Sigmoid colon (tissue), 7 donors: ENCODE results near the gene NDUFB2. TPM values are rescaled to one million over a fixed set of nuclear protein-coding genes. Genes with fewer than 3 reads are reported as not detected.
A peak's percentile ranks its signal among the peaks of the same experiment; 100 is the strongest.

Experiments used
- DNase-seq: peaks from one replicate; pipeline ENCODE4 v3.0.0-alpha.2; 2019
- H3K27ac ChIP-seq, 4 donors: fragments of 200-600 bp; sonication (generic); one replicate each; pipeline ENCODE4 v1.5.1; 2016 to 2019; ENCODE audit warnings: mild to moderate bottlenecking in 1 of 4
- H3K27me3 ChIP-seq, 3 donors: fragments of 200-600 bp; sonication (generic); one replicate each; pipeline ENCODE4 v1.5.1; 2019; ENCODE audit warnings: mild to moderate bottlenecking in 1 of 3
- H3K36me3 ChIP-seq, 4 donors: fragments of 200-600 bp; sonication (generic); one replicate each; pipeline ENCODE4 v1.5.1; 2016 to 2019
- H3K4me1 ChIP-seq, 4 donors: fragments of 200-600 bp; sonication (generic); one replicate each; pipeline ENCODE4 v1.5.1; 2017 to 2019
- H3K4me3 ChIP-seq, 4 donors: fragments of 200-600 bp; sonication (generic); one replicate each; pipeline ENCODE4 v1.5.1; 2017 to 2019; ENCODE audit warnings: mild to moderate bottlenecking in 2 of 4, moderate library complexity in 1 of 4
- H3K9me3 ChIP-seq, 4 donors: fragments of 200-600 bp in 3 of 4; sonication (generic) in 3 of 4; one replicate each; pipeline versions ENCODE4 v1.5.1 to v1.6.1; 2013 to 2019
- CTCF ChIP-seq, 4 experiments: fragments of 450-650 bp in 3 of 4; fragments of 200-600 bp in 1 of 4; IDR thresholded peaks; one replicate each; pipeline ENCODE4 v1.5.1; 2016 to 2019; ENCODE audit warnings: antibody characterized with exemption in 4 of 4, mild to moderate bottlenecking in 3 of 4, moderate library complexity in 2 of 4
- EP300 ChIP-seq, 4 donors: sonication (generic); formaldehyde crosslinking; IDR thresholded peaks; one replicate each; pipeline ENCODE4 v1.6.1; 2017; ENCODE audit warnings: antibody characterized with exemption in 4 of 4
- POLR2A ChIP-seq, 2 donors: fragments of 450-650 bp; IDR thresholded peaks; one replicate each; pipeline ENCODE4 v1.6.1; 2016; ENCODE audit warnings: antibody characterized with exemption in 2 of 2, mild to moderate bottlenecking in 2 of 2, moderate library complexity in 2 of 2
- POLR2AphosphoS5 ChIP-seq, 4 donors: sonication (generic); formaldehyde crosslinking; IDR thresholded peaks; one replicate each; pipeline ENCODE4 v1.6.1; 2017; ENCODE audit warnings: antibody characterized with exemption in 4 of 4
- WGBS, 2 donors: extraction: QIAGEN DNeasy Blood & Tissue Kit; methylation state at CpG; one replicate each; pipeline ENCODE4 v1.1.7; 2013; 5-methylcytosine and 5-hydroxymethylcytosine counted together
- intact Hi-C: fragments of 100-400 bp; cut with DNase I; formaldehyde crosslinking; loops from one replicate; pipeline ENCODE4 v1.15.1; 2023
- polyA plus RNA-seq, 3 donors: library from polyadenylated mRNA; stranded (reverse); fragments of 200-250 nt; gene quantifications; one replicate each; pipeline ENCODE4 v1.2.3, GENCODE V29; 2013
- total RNA-seq, 4 donors: library from RNA; depleted of rRNA; stranded (reverse); fragments of >200 nt; gene quantifications; one replicate each; pipeline ENCODE4 v1.1.0, GENCODE V29; 2016
- donor health status: healthy with polysubstance abuse.
- donor health status: Bipolar disorder and iron deficiency.
- donor health status: healthy.

The NDUFB2 gene
- total and polyA plus RNA-seq, 7 donors: 170 to 979 (median 377) TPM

GRCh38 chr7:140653319-140654108 lies 43.0 kb upstream of the NDUFB2 start:
- intact Hi-C loops: loop anchor here (1.0 to 2.0 kb wide), 2 partner anchors 135 to 177 kb away; no protein-coding TSS in a partner anchor
- DNase-seq: peak; percentile 85
- H3K36me3 ChIP-seq: no peaks in the 10 kb centered on the region
- no peaks in the 10 kb centered on the region for H3K27me3 ChIP-seq
- peak overlapping the region in 1 of 4 donors; percentile 14 for H3K27ac ChIP-seq
- TF ChIP-seq EP300 (IDR thresholded peaks at IDR 0.05): no peak
- TF ChIP-seq CTCF (IDR thresholded peaks at IDR 0.05): peak; percentile 88 to 94 (median 89)
- TF ChIP-seq POLR2AphosphoS5 (IDR thresholded peaks at IDR 0.05): no peak
- no peak overlapping the region for H3K4me3 ChIP-seq
- 27 to 31% methylated on average over 15 of the region's 15 CpGs for WGBS, 2 donors
- H3K9me3 ChIP-seq: no peaks in the 10 kb centered on the region
- peaks cover 0 to 25% (median 17%) of the 10 kb centered on the region in 4 donors for H3K4me1 ChIP-seq

GRCh38 chr7:140654109-140654387 lies 42.5 kb upstream of the NDUFB2 start:
- no peak for DNase-seq
- H3K4me3 ChIP-seq: no peak overlapping the region
- H3K27me3 ChIP-seq: no peaks in the 10 kb centered on the region
- TF ChIP-seq POLR2AphosphoS5 (IDR thresholded peaks at IDR 0.05) (no peak), EP300 (IDR thresholded peaks at IDR 0.05) (no peak), POLR2A (IDR thresholded peaks at IDR 0.05) (no peak), CTCF (IDR thresholded peaks at IDR 0.05) (no peak)
- no peaks in the 10 kb centered on the region for H3K36me3 ChIP-seq
- no peaks in the 10 kb centered on the region for H3K9me3 ChIP-seq
- 84 to 86% methylated on average over 2 of the region's 2 CpGs for WGBS, 2 donors
- H3K4me1 ChIP-seq: peaks cover 0 to 25% (median 17%) of the 10 kb centered on the region in 4 donors
- intact Hi-C loops: no loop called here
- peak overlapping the region in 1 of 4 donors; percentile 14 for H3K27ac ChIP-seq

- peak; percentile 27 for DNase-seq
- Histone ChIP-seq H3K4me3 (no peak overlapping the region), H3K36me3 (no peaks in the 10 kb centered on the region), H3K4me1 (peaks cover 0 to 25% (median 17%) of the 10 kb centered on the region in 4 donors), H3K27ac (no peak overlapping the region), H3K27me3 (no peaks in the 10 kb centered on the region), H3K9me3 (no peaks in the 10 kb centered on the region)
- intact Hi-C loops: no loop called here
- TF ChIP-seq POLR2AphosphoS5 (IDR thresholded peaks at IDR 0.05) (no peak), CTCF (IDR thresholded peaks at IDR 0.05) (no peak), EP300 (IDR thresholded peaks at IDR 0.05) (no peak)
- 93 to 94% methylated on average over 4 of the region's 4 CpGs for WGBS, 2 donors
These were observed 41.8 kb upstream of the NDUFB2 start for GRCh38 chr7:140654661-140655060.

GRCh38 chr7:140655511-140656408 lies 40.7 kb upstream of the NDUFB2 start:
- intact Hi-C loops: no loop called here
- peak; percentile 47 for DNase-seq

More at GRCh38 chr7:140655511-140656408, 40.7 kb upstream of the NDUFB2 start:
- WGBS, 2 donors: 93 to 94% methylated on average over 16 of the region's 16 CpGs
- no peaks in the 10 kb centered on the region for H3K27me3 ChIP-seq
- H3K9me3 ChIP-seq: no peaks in the 10 kb centered on the region
- peaks cover 0 to 25% (median 17%) of the 10 kb centered on the region in 4 donors for H3K4me1 ChIP-seq
- peak overlapping the region; percentile 64 to 73 (median 69) for H3K27ac ChIP-seq
- H3K4me3 ChIP-seq: peak overlapping the region in 1 of 4 donors; percentile 35
- no peaks in the 10 kb centered on the region for H3K36me3 ChIP-seq
- TF ChIP-seq POLR2AphosphoS5 (IDR thresholded peaks at IDR 0.05): no peak
- no peak for TF ChIP-seq EP300 (IDR thresholded peaks at IDR 0.05)
- TF ChIP-seq POLR2A (IDR thresholded peaks at IDR 0.05): no peak
